SU-DHL-6 (cell line): ENCODE measurements around the gene KATNB1.

Experiments
- H2AFZ ChIP-seq: fragments of 200-600 bp; sonication (generic); 2 replicates; pipeline ENCODE4 v1.6.1; 2014; ENCODE audit warnings: low read depth, mild to moderate bottlenecking, moderate library complexity, mixed read lengths, antibody characterized with exemption, low read length; ENCODE audit not compliant: severe bottlenecking
- H3F3A ChIP-seq: fragments of 200-600 bp; shearing (Covaris generic); 2 replicates; pipeline ENCODE4 v1.6.0; 2016; ENCODE audit warnings: antibody characterized with exemption, mild to moderate bottlenecking; ENCODE audit not compliant: insufficient read depth
- H3K27ac ChIP-seq: fragments of 200-600 bp; sonication (generic); 2 replicates; pipeline ENCODE4 v1.5.1; 2016; ENCODE audit warnings: low read depth, mild to moderate bottlenecking, low read length, moderate library complexity, mixed read lengths
- H3K27me3 ChIP-seq: fragments of 200-600 bp; sonication (generic), shearing (Covaris generic); 2 replicates; pipeline ENCODE4 v1.6.0; 2014; ENCODE audit warnings: mild to moderate bottlenecking, low read length
- H3K36me3 ChIP-seq: fragments of 200-600 bp; sonication (generic); 2 replicates; pipeline ENCODE4 v1.6.1; 2014; ENCODE audit warnings: mild to moderate bottlenecking, low read length, mixed read lengths
- H3K4me2 ChIP-seq: fragments of 300-600, 200-600 bp; shearing (Covaris generic), sonication (generic); 2 replicates; pipeline ENCODE4 v1.6.0; 2014; ENCODE audit warnings: low read length, low read depth, mild to moderate bottlenecking; ENCODE audit not compliant: poor library complexity, severe bottlenecking
- H3K4me3 ChIP-seq: fragments of 200-600 bp; sonication (generic); 2 replicates; pipeline ENCODE4 v1.5.1; 2014; ENCODE audit warnings: antibody characterized with exemption, low read length, mild to moderate bottlenecking, mixed read lengths; ENCODE audit not compliant: insufficient read depth, poor library complexity, severe bottlenecking
- H3K79me2 ChIP-seq: fragments of 200-600 bp; sonication (generic); 2 replicates; pipeline ENCODE4 v1.6.1; 2014; ENCODE audit warnings: mild to moderate bottlenecking, low read length, moderate library complexity; ENCODE audit not compliant: insufficient read depth
- H3K9ac ChIP-seq: fragments of 200-600 bp; sonication (generic); 2 replicates; pipeline ENCODE4 v1.7.0; 2014; ENCODE audit warnings: mild to moderate bottlenecking, low read length
- H3K9me2 ChIP-seq: fragments of 200-600 bp; sonication (generic); replicated peaks from 2 replicates; pipeline ENCODE4 v1.6.1; 2014; ENCODE audit warnings: low read length; ENCODE audit not compliant: insufficient read depth
- H3K9me3 ChIP-seq: fragments of 200-600 bp; sonication (generic); 2 replicates; pipeline ENCODE4 v1.6.1; 2014; ENCODE audit warnings: low read length, mixed read lengths; ENCODE audit not compliant: insufficient read depth
- H4K20me1 ChIP-seq: fragments of 200-600 bp; sonication (generic); 2 replicates; pipeline ENCODE4 v1.6.1; 2014; ENCODE audit warnings: low read depth, mild to moderate bottlenecking, antibody characterized with exemption, low read length, moderate library complexity, mixed read lengths
- CTCF ChIP-seq: fragments of 200-600 bp; sonication (generic); IDR thresholded peaks from one replicate; pipeline ENCODE4 v1.5.1; 2017; ENCODE audit warnings: antibody characterized with exemption, mild to moderate bottlenecking, low read length, moderate library complexity; ENCODE audit not compliant: insufficient read depth, poor library complexity, severe bottlenecking
- EZH2phosphoT487 ChIP-seq: fragments of 200-600 bp; sonication (generic), shearing (Covaris generic); conservative IDR thresholded peaks from 2 replicates; pipeline ENCODE4 v1.6.1; 2018; ENCODE audit warnings: mild to moderate bottlenecking, antibody characterized with exemption, low read length, moderate library complexity, mixed read lengths

KATNB1 gene

GRCh38 chr16:57694231-57694724, 41.3 kb upstream of the KATNB1 start:
- Histone ChIP-seq H3K4me2 (no peak overlapping the region), H2AFZ (no peak overlapping the region), H4K20me1 (no peaks in the 10 kb centered on the region), H3K36me3 (no peaks in the 10 kb centered on the region), H3K9me2 (no peaks in the 10 kb centered on the region), H3K9ac (no peak overlapping the region), H3F3A (no peaks in the 10 kb centered on the region), H3K79me2 (no peaks in the 10 kb centered on the region), H3K9me3 (no peaks in the 10 kb centered on the region), H3K4me3 (no peak overlapping the region), H3K27ac (no peak overlapping the region), H3K27me3 (no peaks in the 10 kb centered on the region)
- TF ChIP-seq CTCF: no peak
- no peak for TF ChIP-seq EZH2phosphoT487

GRCh38 chr16:57694725-57695679, 40.6 kb upstream of the KATNB1 start, which contains the start of gene DRC7:
Gene DRC7 (plus strand): TSS chr16:57694806. CDS start chr16:57697950, 3,144 bp downstream.
- H2AFZ ChIP-seq: no peak within 1 kb of the TSS
- H3K36me3 ChIP-seq: no peaks in the 10 kb centered on the region
- H4K20me1 ChIP-seq: no peaks in the 10 kb centered on the region
- no peaks in the 10 kb centered on the region for H3K27me3 ChIP-seq
- no peaks in the 10 kb centered on the region for H3K9me3 ChIP-seq
- H3K27ac ChIP-seq: no peak within 1 kb of the TSS
- H3K4me2 ChIP-seq: no peak within 1 kb of the TSS
- H3K79me2 ChIP-seq: no peaks in the 10 kb centered on the region
- no peaks in the 10 kb centered on the region for H3F3A ChIP-seq
- H3K4me3 ChIP-seq: no peak within 1 kb of the TSS
- TF ChIP-seq CTCF (no peak), EZH2phosphoT487 (no peak)
- H3K9me2 ChIP-seq: no peaks in the 10 kb centered on the region
- no peak within 1 kb of the TSS for H3K9ac ChIP-seq

GRCh38 chr16:57695680-57696069, 39.9 kb upstream of the KATNB1 start:
- no peaks in the 10 kb centered on the region for H3F3A ChIP-seq
- H3K27ac ChIP-seq: no peak overlapping the region
- no peak overlapping the region for H3K4me2 ChIP-seq

More at GRCh38 chr16:57695680-57696069, 39.9 kb upstream of the KATNB1 start:
- Histone ChIP-seq H3K4me3 (no peak overlapping the region), H3K27me3 (no peaks in the 10 kb centered on the region), H4K20me1 (no peaks in the 10 kb centered on the region), H3K9me2 (no peaks in the 10 kb centered on the region), H3K9ac (no peak overlapping the region), H3K36me3 (no peaks in the 10 kb centered on the region), H3K79me2 (no peaks in the 10 kb centered on the region), H3K9me3 (no peaks in the 10 kb centered on the region), H2AFZ (no peak overlapping the region)
- TF ChIP-seq EZH2phosphoT487 (no peak), CTCF (no peak)
